DOHH2 (cell line): Measurements from ENCODE around the gene CUBN.

ENCODE experiments used
- CTCF ChIP-seq: fragments of 200-600 bp; sonication (generic); IDR thresholded peaks from one replicate; pipeline ENCODE4 v1.5.1; 2014; ENCODE audit warnings: antibody characterized with exemption, mild to moderate bottlenecking, low read depth, low read length; ENCODE audit not compliant: poor library complexity, severe bottlenecking
- EZH2phosphoT487 ChIP-seq: fragments of 200-600 bp; sonication (generic); IDR thresholded peaks from 2 replicates; pipeline ENCODE4 v1.6.1; 2017; ENCODE audit warnings: borderline replicate concordance, mild to moderate bottlenecking, antibody characterized with exemption, low read length, moderate library complexity, mixed read lengths

- TF ChIP-seq CTCF, result no peak
- no peak for TF ChIP-seq EZH2phosphoT487
Observed at GRCh38 chr10:16816171-16816570, 313.4 kb downstream of the CUBN start.
